Left ventricle myocardium inferior (tissue), 1 donor: ENCODE data around the gene RCSD1. TPM values are rescaled to one million over a fixed set of nuclear protein-coding genes. Genes with fewer than 3 reads are reported as not detected.
A peak's percentile ranks its signal among the peaks of the same experiment; 100 is the strongest.

ENCODE experiments used
- DNase-seq: peaks from one replicate; pipeline ENCODE4 v3.0.0-alpha.2; 2020
- H3K27ac ChIP-seq: fragments of 200-600 bp; replicated peaks from 2 replicates; pipeline ENCODE4 v1.8.0; 2021
- H3K27me3 ChIP-seq: fragments of 200-600 bp; 2 replicates; pipeline ENCODE4 v1.8.0; 2021; ENCODE audit warnings: low read depth
- H3K36me3 ChIP-seq: fragments of 200-600 bp; 2 replicates; pipeline ENCODE4 v1.8.0; 2021
- H3K4me1 ChIP-seq: fragments of 200-600 bp; 2 replicates; pipeline ENCODE4 v1.8.0; 2021
- H3K4me3 ChIP-seq: fragments of 200-600 bp; 2 replicates; pipeline ENCODE4 v1.8.0; 2021; ENCODE audit warnings: mild to moderate bottlenecking, moderate library complexity
- H3K9me3 ChIP-seq: fragments of 200-600 bp; replicated peaks from 2 replicates; pipeline ENCODE4 v1.8.0; 2021
- intact Hi-C: fragments of 100-400 bp; cut with micrococcal nuclease; formaldehyde crosslinking; loops from one replicate; pipeline ENCODE4 v1.11.0; 2022
- total RNA-seq: library from RNA; stranded (reverse); fragmentation: NEBNext Ultra II Directional; extraction: Animal tissue kit (Norgen Biotek cat#: 25700); gene quantifications from one replicate; pipeline ENCODE4 v1.2.1, GENCODE V29; 2021
- TF ChIP-seq, protein P1 (sequence below): fragments of 200-600 bp; IDR thresholded peaks from 2 replicates; pipeline ENCODE4 v1.8.0; 2021; ENCODE audit warnings: antibody characterized with exemption, mild to moderate bottlenecking, borderline replicate concordance
- donor health status: DM: no; HTN: yes; CAD: no; lungs with severe emphysema.

Gene RCSD1
- total RNA-seq, 1 donor from 2014 or later = 42.7 TPM

DNA sequence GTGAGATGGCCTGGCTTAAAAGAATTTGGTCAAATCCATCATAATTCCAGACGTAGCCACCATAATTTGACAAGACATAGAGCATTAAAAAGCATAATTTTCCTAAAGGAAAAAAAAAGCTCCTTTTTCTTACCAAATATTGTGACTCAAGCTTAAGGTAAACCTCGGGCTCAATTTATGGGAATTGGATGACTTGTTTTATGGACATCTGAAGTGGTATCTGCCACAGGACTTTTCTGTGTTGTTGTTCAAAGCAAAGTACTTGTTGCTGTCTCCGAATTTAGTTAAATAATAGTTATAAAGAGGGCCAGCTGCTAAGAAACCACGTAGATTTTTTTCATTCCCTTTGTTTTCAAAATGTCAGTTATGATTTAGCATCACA is 92.8 kb downstream of the RCSD1 start:
- no peaks in the 10 kb centered on the region for H3K9me3 ChIP-seq
- H3K27me3 ChIP-seq = no peaks in the 10 kb centered on the region
- intact Hi-C loops = loop anchor here (10.0 kb wide), 1 partner anchor 62 kb away; no protein-coding TSS in a partner anchor
- no peak for DNase-seq
- H3K27ac ChIP-seq = peak overlapping the region; percentile 89
- H3K4me1 ChIP-seq = peaks cover 64% of the 10 kb centered on the region
- no peaks in the 10 kb centered on the region for H3K36me3 ChIP-seq
- TF ChIP-seq, protein P1, sequence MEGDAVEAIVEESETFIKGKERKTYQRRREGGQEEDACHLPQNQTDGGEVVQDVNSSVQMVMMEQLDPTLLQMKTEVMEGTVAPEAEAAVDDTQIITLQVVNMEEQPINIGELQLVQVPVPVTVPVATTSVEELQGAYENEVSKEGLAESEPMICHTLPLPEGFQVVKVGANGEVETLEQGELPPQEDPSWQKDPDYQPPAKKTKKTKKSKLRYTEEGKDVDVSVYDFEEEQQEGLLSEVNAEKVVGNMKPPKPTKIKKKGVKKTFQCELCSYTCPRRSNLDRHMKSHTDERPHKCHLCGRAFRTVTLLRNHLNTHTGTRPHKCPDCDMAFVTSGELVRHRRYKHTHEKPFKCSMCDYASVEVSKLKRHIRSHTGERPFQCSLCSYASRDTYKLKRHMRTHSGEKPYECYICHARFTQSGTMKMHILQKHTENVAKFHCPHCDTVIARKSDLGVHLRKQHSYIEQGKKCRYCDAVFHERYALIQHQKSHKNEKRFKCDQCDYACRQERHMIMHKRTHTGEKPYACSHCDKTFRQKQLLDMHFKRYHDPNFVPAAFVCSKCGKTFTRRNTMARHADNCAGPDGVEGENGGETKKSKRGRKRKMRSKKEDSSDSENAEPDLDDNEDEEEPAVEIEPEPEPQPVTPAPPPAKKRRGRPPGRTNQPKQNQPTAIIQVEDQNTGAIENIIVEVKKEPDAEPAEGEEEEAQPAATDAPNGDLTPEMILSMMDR = no peak
- H3K4me3 ChIP-seq = peak overlapping the region; percentile 96

GRCh38 chr1:167723707-167724323 is 93.8 kb downstream of the RCSD1 start:
- no peak for DNase-seq
- Histone ChIP-seq H3K9me3 (no peaks in the 10 kb centered on the region), H3K27ac (no peak overlapping the region), H3K36me3 (no peaks in the 10 kb centered on the region), H3K4me3 (peak overlapping the region; percentile 96), H3K4me1 (peaks cover 64% of the 10 kb centered on the region), H3K27me3 (no peaks in the 10 kb centered on the region)
- intact Hi-C loops = loop anchor here (10.0 kb wide), 1 partner anchor 61 kb away; no protein-coding TSS in a partner anchor
- TF ChIP-seq, protein P1 = no peak

- Histone ChIP-seq H3K9me3 (no peaks in the 10 kb centered on the region), H3K4me3 (no peak overlapping the region), H3K4me1 (peaks cover 56% of the 10 kb centered on the region), H3K27me3 (no peaks in the 10 kb centered on the region), H3K36me3 (no peaks in the 10 kb centered on the region), H3K27ac (no peak overlapping the region)
- no peak for DNase-seq
- TF ChIP-seq, protein P1 = no peak
- intact Hi-C loops = loop anchor here (5.0 to 10.0 kb wide), 2 partner anchors 59 to 76 kb away; no protein-coding TSS in a partner anchor
Measured at GRCh38 chr1:167726008-167726407, 96.0 kb downstream of the RCSD1 start.

GRCh38 chr1:167728818-167729410 is 98.9 kb downstream of the RCSD1 start:
- H3K27me3 ChIP-seq = no peaks in the 10 kb centered on the region
- H3K27ac ChIP-seq = no peak overlapping the region
- H3K4me1 ChIP-seq = peaks cover 42% of the 10 kb centered on the region
- H3K9me3 ChIP-seq = no peaks in the 10 kb centered on the region
- H3K4me3 ChIP-seq = no peak overlapping the region
- no peaks in the 10 kb centered on the region for H3K36me3 ChIP-seq
- TF ChIP-seq, protein P1 = no peak
- DNase-seq = no peak
- intact Hi-C loops = loop anchor here (5.0 to 10.0 kb wide), 2 partner anchors 56 to 73 kb away; no protein-coding TSS in a partner anchor

DNA sequence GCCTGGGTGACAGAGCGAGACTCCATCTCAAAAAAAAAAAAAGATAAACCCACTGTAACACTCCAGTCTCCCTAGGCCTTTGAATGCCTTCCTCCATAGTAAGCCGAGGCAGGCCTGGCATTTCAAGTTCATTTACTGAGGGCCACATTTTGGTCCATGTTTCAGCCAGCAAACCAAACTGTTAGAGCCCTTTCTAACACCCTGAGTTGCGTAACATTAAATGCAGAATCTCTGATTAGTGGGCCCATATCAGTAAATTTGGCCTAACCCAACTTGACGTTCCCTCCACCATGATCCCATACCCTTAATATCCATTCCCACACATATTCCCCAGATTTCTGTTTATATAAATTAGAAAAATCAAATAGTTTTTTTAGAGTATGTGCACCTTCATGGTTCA is 104.2 kb downstream of the RCSD1 start:
- intact Hi-C loops = no loop called here
- Histone ChIP-seq H3K36me3 (no peaks in the 10 kb centered on the region), H3K9me3 (no peaks in the 10 kb centered on the region), H3K27ac (no peak overlapping the region), H3K4me3 (no peak overlapping the region), H3K27me3 (no peaks in the 10 kb centered on the region), H3K4me1 (peaks cover 31% of the 10 kb centered on the region)
- no peak for DNase-seq
- TF ChIP-seq, protein P1 = no peak
